HG03135 (cell line): ENCODE results near the gene FFAR3.

Source experiments
- ATAC-seq: cut with Tn5 transposase; IDR thresholded peaks from one replicate; pipeline ENCODE4 v1.9.1; 2021; ENCODE audit warnings: mild to moderate bottlenecking, moderate library complexity; ENCODE audit not compliant: unreplicated experiment

Gene FFAR3

GRCh38 chr19:35357867-35358573 is at the start of gene FFAR3:
TSS of gene FFAR3 (plus strand) at chr19:35358460. CDS start at chr19:35358891, 431 bp downstream.
- no peak for ATAC-seq

GRCh38 chr19:35308910-35309309 is 49.4 kb upstream of the FFAR3 start:
- ATAC-seq, result no peak

- ATAC-seq, result no peak
Observed at GRCh38 chr19:35309481-35310279, 48.6 kb upstream of the FFAR3 start.

- ATAC-seq, result no peak
Observed at GRCh38 chr19:35310331-35310730, 47.9 kb upstream of the FFAR3 start.

GRCh38 chr19:35310811-35311465 is 47.3 kb upstream of the FFAR3 start:
- ATAC-seq, result no peak

- no peak for ATAC-seq
Observed at GRCh38 chr19:35311901-35312665, 46.2 kb upstream of the FFAR3 start.

- no peak for ATAC-seq
Observed at GRCh38 chr19:35313587-35313986, 44.7 kb upstream of the FFAR3 start.

- no peak for ATAC-seq
Observed at GRCh38 chr19:35314031-35314430, 44.2 kb upstream of the FFAR3 start.

GRCh38 chr19:35314858-35315470 is 43.3 kb upstream of the FFAR3 start:
- ATAC-seq, result no peak

GRCh38 chr19:35315883-35316282 is 42.4 kb upstream of the FFAR3 start:
- no peak for ATAC-seq

GRCh38 chr19:35316560-35316959 is 41.7 kb upstream of the FFAR3 start:
- no peak for ATAC-seq

- ATAC-seq, result no peak
Observed at GRCh38 chr19:35317464-35318043, 40.7 kb upstream of the FFAR3 start.

- no peak for ATAC-seq
Observed at GRCh38 chr19:35318679-35319448, 39.4 kb upstream of the FFAR3 start.

- ATAC-seq, result no peak
Observed at GRCh38 chr19:35320065-35320713, 38.1 kb upstream of the FFAR3 start.

- ATAC-seq, result no peak
Observed at GRCh38 chr19:35321291-35321690, 37.0 kb upstream of the FFAR3 start.

GRCh38 chr19:35322014-35322413 is 36.2 kb upstream of the FFAR3 start:
- ATAC-seq, result no peak

- no peak for ATAC-seq
Observed at GRCh38 chr19:35327642-35328041, 30.6 kb upstream of the FFAR3 start.

GRCh38 chr19:35328851-35329285 is 29.4 kb upstream of the FFAR3 start, which contains the start of gene CD22:
TSS of gene CD22 (plus strand) at chr19:35329187. CDS start at chr19:35332041, 2,854 bp downstream.
- ATAC-seq, result no peak

GRCh38 chr19:35329323-35329722 is 28.9 kb upstream of the FFAR3 start:
- no peak for ATAC-seq
